IPS DF 4.7 (cell line): ENCODE results near the gene ADGRG3.
"Not testable (repeated sequence)": the region's sequence is repeated elsewhere in the genome, so short reads cannot be mapped to it uniquely, and the experiment has no call there.

ENCODE experiments used
- DNase-seq: peaks from one replicate; pipeline ENCODE4 v3.0.0-alpha.2; 2013; ENCODE audit warnings: low spot score; ENCODE audit errors: extremely low read depth

The ADGRG3 gene

GRCh38 chr16:57712569-57712968 is 44.5 kb downstream of the ADGRG3 start:
- not testable (repeated sequence) for DNase-seq

GRCh38 chr16:57713596-57713995 is 45.5 kb downstream of the ADGRG3 start:
- DNase-seq = no peak

- no peak for DNase-seq
These were observed 45.9 kb downstream of the ADGRG3 start for GRCh38 chr16:57714047-57714446.

GRCh38 chr16:57720142-57720575 is 52.1 kb downstream of the ADGRG3 start:
- no peak for DNase-seq

- no peak for DNase-seq
These were observed 53.5 kb downstream of the ADGRG3 start for GRCh38 chr16:57721356-57722209.

GRCh38 chr16:57722210-57722499 is 54.0 kb downstream of the ADGRG3 start:
- no peak for DNase-seq

GRCh38 chr16:57722651-57723050 is 54.5 kb downstream of the ADGRG3 start:
- no peak for DNase-seq

- no peak for DNase-seq
These were observed 55.1 kb downstream of the ADGRG3 start for GRCh38 chr16:57723170-57723569.

- DNase-seq = no peak
These were observed 56.4 kb downstream of the ADGRG3 start for GRCh38 chr16:57724531-57724930.

GRCh38 chr16:57725151-57725550 is 57.0 kb downstream of the ADGRG3 start:
- DNase-seq = no peak

- no peak for DNase-seq
These were observed 57.4 kb downstream of the ADGRG3 start for GRCh38 chr16:57725554-57725953.

GRCh38 chr16:57725976-57726375 is 57.9 kb downstream of the ADGRG3 start:
- DNase-seq = no peak

GRCh38 chr16:57726433-57726947 is 58.4 kb downstream of the ADGRG3 start:
- no peak for DNase-seq

GRCh38 chr16:57727610-57728009 is 59.5 kb downstream of the ADGRG3 start:
- no peak for DNase-seq

- DNase-seq = no peak
These were observed 60.5 kb downstream of the ADGRG3 start for GRCh38 chr16:57728336-57729181.

- DNase-seq = no peak
These were observed 61.0 kb downstream of the ADGRG3 start for GRCh38 chr16:57729182-57729484.

GRCh38 chr16:57729852-57730251 is 61.7 kb downstream of the ADGRG3 start:
- DNase-seq = not testable (repeated sequence)

GRCh38 chr16:57730771-57731730 is 62.9 kb downstream of the ADGRG3 start:
- no peak for DNase-seq

GRCh38 chr16:57732037-57732436 is 63.9 kb downstream of the ADGRG3 start:
- no peak for DNase-seq

GRCh38 chr16:57732714-57733113 is 64.6 kb downstream of the ADGRG3 start:
- DNase-seq = no peak

- no peak for DNase-seq
These were observed 66.3 kb downstream of the ADGRG3 start for GRCh38 chr16:57734308-57734924.
